ENCODE results near the gene KCNAB3.

The KCNAB3 gene

GRCh38 chr17:7897090-7897489, 32.6 kb downstream of the KCNAB3 start:
- no peak for DNase-seq

DNA sequence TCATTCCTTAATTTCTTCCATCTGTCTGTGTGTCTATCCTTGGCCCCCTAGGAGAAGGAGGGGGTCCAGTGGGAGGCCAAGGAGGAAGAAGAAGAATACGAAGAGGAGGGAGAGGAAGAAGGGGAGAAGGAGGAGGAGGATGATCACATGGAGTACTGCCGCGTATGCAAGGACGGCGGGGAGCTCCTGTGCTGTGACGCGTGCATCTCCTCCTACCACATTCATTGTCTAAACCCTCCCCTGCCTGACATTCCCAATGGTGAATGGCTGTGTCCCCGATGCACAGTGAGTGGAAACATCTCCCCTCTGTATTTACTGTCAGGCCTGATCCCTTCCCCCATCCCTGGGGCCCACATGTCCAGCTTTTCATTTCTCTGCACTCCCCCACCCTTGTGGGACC, 34.8 kb downstream of the KCNAB3 start:
- DNase-seq, result no peak

- no peak for DNase-seq
Observed at GRCh38 chr17:7894226-7894625, 35.4 kb downstream of the KCNAB3 start.

DNA sequence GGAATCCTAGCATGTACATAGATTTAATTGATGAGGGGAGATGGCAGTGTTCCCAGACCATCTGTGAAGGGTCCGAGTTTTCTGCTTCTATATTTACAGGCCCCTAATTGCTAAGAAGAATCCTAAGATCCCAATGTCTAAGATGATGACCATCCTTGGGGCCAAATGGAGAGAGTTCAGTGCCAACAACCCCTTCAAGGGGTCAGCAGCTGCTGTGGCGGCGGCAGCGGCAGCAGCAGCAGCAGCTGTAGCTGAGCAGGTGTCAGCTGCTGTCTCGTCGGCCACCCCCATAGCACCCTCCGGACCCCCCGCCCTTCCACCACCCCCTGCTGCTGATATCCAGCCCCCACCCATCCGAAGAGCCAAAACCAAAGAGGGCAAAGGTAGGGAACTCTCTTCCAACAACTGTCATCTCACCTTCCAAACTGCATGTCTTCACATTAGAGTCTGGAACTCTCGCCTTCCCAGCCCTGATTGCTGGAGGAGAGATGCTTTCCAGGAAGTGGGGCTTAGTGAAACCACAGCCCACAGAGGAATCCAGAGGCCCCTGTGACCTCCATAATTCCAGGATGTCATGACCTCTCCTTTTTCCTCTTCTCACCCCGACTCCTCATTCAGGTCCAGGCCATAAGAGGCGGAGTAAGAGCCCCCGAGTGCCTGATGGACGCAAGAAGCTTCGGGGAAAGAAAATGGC, 36.3 kb downstream of the KCNAB3 start:
- no peak for DNase-seq

DNA sequence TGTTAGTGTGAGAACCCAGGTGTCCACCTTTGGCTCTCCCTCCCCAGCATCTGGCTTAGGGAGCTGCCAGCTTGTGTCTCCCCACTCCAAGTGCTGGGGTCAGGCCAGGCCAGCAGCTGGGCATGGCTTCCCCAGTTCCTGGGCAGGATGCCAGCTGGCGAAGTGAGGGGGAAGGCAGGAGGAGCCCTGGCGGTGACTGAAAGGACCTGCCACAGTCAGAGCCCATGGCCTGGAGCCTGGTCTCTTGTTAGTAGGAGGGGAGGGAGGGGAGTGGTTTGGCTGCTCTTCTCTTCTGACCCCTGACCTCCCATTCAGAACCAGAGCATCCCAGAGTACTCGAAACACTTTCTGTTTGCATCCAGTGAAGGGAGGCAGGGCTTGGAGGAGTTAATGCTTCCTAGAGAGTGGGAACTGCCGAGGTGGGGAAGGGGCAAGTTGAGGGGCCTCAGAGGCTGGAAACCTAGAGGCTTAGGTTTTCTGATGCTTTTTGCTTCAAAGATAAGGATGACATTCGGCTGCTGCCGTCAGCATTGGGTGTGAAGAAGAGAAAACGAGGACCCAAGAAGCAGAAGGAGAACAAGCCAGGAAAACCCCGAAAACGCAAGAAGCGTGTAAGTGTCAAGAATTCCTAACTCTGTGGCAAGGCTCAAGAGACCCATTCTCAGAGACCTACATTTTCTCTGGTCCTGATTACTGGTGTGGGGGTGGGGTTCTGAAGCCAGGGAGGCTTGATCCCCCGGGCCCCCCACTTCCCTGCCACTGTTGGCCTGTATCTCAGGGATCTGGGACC, 40.3 kb downstream of the KCNAB3 start:
- peak; percentile 41 to 70 for DNase-seq

GRCh38 chr17:7888184-7888920, 41.3 kb downstream of the KCNAB3 start, which contains the start of gene CHD3:
TSS of gene CHD3 (plus strand) at chr17:7888789. CDS start at chr17:7889001, 212 bp downstream.
- peak; percentile 19 to 43 for DNase-seq

- DNase-seq, result peak; percentile 94 to 96
Observed at GRCh38 chr17:7887482-7888183, 42.0 kb downstream of the KCNAB3 start.

DNA sequence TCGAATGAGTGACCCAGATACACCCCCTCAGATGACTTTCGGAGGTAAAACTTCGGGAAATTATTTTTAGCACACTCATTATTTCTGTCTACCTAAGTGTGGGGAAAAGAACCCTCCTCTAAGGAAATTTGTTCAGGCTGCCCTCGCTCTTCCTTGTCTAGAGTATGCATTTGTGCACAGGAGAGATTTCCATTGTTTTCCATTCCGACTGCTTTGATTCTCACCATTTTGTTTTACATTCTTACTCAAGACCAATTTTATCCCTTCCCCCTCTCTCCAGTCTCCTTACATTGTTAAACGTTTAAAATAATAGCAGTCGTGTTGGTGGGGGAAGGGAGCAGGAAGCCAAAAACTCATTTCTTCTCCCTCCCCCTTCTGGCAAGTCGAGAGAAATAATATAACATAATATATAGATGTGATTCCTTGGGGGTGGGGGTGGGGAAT, 42.6 kb downstream of the KCNAB3 start:
- no peak for DNase-seq

- DNase-seq, result peak; percentile 71 to 75
Observed at GRCh38 chr17:7886227-7887037, 43.2 kb downstream of the KCNAB3 start.

- peak; percentile 54 to 61 for DNase-seq
Observed at GRCh38 chr17:7885367-7886226, 44.1 kb downstream of the KCNAB3 start.

GRCh38 chr17:7884581-7885366, 44.9 kb downstream of the KCNAB3 start:
- peak; percentile 45 to 50 for DNase-seq

GRCh38 chr17:7883781-7884386, 45.8 kb downstream of the KCNAB3 start:
- peak; percentile 56 to 72 for DNase-seq

GRCh38 chr17:7882629-7883028, 47.0 kb downstream of the KCNAB3 start:
- DNase-seq, result no peak

DNA sequence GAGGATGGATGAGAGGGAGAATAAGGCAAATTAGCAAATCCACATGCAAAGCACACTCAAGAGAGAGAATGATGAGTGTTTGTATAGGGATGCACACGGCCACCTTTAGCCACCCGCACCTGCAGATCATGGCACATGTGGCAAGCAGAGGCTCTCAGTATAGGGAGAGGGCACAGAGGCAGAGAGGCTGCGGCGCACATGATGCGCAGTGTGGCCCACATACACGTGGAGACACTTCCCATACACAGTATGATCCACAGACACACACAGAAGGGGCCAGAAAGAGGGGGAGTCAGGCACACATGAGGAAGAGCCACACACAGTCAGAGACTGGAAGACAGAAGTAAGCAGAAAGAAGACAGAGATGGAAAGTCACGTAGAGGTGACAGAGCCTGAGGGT, 47.6 kb downstream of the KCNAB3 start:
- no peak for DNase-seq

GRCh38 chr17:7881276-7882054, 48.2 kb downstream of the KCNAB3 start:
- DNase-seq, result no peak

DNA sequence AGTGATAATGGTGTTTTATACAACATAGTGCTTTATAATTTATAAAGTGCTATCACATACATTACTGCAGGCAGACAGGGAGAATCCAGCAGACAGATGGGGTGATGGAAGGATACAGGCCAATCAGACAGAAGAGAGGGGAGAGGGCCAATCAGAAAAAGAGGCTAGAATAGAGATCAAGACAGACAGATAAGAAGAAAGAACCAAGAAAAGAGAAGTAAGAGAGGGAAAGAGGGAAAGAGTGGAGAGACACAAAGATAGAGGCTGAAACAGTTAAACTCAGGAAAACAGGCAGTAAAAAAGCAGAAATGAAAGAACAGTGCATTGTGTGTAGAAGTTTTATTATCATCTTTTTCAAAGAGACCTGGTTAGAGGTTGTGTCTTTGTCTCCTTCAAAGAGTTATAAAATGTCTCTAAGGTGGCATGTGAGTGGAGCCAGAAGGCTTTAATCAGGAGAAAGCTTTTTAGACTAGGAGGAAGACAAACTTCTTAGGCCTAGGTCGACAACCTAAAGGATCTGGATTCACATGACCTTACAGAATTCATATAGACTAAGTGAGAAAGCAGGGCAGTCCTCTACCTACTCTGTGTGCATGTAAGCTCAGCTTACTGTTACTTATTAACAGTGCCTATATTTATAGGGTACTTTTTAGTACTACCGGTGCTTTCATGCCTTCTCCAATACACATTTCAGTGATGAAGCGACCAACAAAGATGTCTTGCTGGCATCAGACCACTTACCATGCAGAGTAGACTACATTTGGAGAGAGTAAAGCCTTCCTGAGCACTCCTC, 49.4 kb downstream of the KCNAB3 start:
- no peak for DNase-seq

GRCh38 chr17:7878234-7878633, 51.4 kb downstream of the KCNAB3 start:
- DNase-seq, result no peak

DNA sequence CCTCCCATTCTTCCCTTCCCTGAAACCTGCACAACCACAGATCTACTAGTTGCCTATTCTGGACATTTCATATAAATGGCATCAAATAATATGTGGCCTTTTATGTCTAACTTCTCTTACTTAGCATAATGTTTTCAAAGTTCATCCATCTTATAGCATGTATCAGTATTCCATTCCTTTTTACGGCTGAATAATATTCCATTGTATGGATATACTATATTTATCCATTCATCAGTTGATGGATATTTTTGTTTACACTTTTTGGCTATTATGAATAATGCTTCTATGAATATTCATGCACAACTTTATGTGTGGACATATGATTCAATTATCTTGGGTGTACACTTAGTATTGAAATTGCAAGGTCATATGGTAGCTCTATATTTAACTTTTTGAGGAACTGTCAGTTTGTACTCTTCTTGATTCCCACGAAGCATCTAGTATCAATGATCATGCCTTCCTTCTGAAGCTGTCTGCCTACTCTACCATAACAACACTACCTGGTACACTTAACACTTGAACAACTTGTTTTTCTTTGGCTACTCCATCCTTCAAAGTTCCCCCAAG, 53.8 kb downstream of the KCNAB3 start:
- no peak for DNase-seq

Data from CD4-positive, alpha-beta T cell treated with Interleukin-1 beta for 1 hour (primary cell).